ENCODE results near the gene VAC14.
A peak's percentile ranks its signal among the peaks of the same experiment; 100 is the strongest.

The VAC14 gene

DNA sequence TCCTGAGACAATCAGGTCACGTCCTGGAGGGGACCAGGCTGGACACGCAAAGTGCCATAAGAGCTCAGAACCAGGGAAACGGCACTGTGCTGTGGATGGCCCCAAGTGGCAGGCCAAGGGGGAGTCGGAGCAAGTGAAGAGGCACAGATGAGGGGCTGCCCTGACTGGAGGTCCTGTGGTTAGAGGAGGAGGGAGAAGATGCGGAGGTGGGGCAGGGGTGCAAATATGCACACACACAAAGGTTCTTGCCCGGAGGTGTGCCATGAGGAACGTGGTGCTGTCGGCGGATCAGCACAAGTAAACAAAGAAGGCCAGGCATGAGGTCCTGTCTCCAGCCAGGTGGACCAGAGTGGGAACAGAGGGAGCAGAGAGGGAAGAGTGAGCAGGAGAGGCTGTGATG lies 23.5 kb downstream of the VAC14 start:
- no peak overlapping the region for H3K4me3 ChIP-seq (replicated peaks; ENCODE audit: low read depth, low read length)

DNA sequence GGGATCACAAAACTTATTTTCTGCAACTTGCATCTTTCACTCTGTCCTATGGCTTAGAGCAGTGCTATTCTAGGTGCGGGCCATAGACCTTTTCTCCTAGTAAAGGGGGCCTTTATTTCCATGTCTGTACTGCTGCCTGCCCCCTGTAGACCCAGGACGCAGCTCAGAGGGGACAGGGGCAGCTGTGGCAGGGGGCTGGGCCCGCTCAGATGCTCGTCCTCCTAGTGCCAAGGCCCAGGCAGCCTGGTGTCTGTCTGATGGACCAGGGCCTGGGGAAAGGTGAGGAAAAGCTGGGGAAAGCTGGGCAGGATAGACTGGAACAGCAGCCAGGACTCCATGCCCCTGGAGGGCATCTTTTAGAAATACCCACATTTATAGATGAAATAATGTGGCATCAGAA lies 25.6 kb downstream of the VAC14 start:
- no peak for TF ChIP-seq CTCF (IDR thresholded peaks at IDR 0.05; ENCODE audit: low read length, missing control alignments)
- no peak for DNase-seq (ENCODE audit: low read depth)
- H3K4me3 ChIP-seq (replicated peaks; ENCODE audit: low read depth, low read length) = no peak overlapping the region

More for the DNA sequence above, 23.5 kb downstream of the VAC14 start:
- DNase-seq (ENCODE audit: low read depth) = no peak
- no peak for TF ChIP-seq CTCF (IDR thresholded peaks at IDR 0.05; ENCODE audit: low read length, missing control alignments)

DNA sequence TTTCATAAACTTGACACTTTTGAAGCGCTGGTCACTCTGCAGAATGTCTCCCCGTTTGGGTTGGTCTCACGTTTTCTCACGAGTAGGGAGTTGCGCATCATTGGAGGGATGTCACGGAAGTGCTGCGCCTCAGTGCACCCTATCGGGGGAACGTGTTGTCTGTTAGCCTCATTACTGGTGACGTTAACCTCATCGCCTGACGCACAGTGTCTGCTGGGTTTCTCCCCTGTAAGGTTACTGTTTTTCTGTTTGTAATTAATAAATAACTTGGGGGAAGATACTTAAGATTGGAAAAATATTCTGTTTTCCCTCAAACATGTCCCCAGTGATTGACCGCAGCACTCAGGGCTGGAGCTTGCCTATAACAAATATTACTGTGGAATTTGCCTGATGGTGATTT lies 26.7 kb downstream of the VAC14 start:
- H3K4me3 ChIP-seq (replicated peaks; ENCODE audit: low read depth, low read length) = no peak overlapping the region
- DNase-seq (ENCODE audit: low read depth) = no peak
- TF ChIP-seq CTCF (IDR thresholded peaks at IDR 0.05; ENCODE audit: low read length, missing control alignments) = no peak

- no peak overlapping the region for H3K4me3 ChIP-seq (replicated peaks; ENCODE audit: low read depth, low read length)
- peak; percentile 48 for DNase-seq (ENCODE audit: low read depth)
- no peak for TF ChIP-seq CTCF (IDR thresholded peaks at IDR 0.05; ENCODE audit: low read length, missing control alignments)
Observed at GRCh38 chr16:70772493-70772892, 28.5 kb downstream of the VAC14 start.

- no peak overlapping the region for H3K4me3 ChIP-seq (replicated peaks; ENCODE audit: low read depth, low read length)
- TF ChIP-seq CTCF (IDR thresholded peaks at IDR 0.05; ENCODE audit: low read length, missing control alignments) = peak; percentile 95
- DNase-seq (ENCODE audit: low read depth) = peak; percentile 62
Observed at GRCh38 chr16:70770626-70771552, 30.1 kb downstream of the VAC14 start.

DNA sequence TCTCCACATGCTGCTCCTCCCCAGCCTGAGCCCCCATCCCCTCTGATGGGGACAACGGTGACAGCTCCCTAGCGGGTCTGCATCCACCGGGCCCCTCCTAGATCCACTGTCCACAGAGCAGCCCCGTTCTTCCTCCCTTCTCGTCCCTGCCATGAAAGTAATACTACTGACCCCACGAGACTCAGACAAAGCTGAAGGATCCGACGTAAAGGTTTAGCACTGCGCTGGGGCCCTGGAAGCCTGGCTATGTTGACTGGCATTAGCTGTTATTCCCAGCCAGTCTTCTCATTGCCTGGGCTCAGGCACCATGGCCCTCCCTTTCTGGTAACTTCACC lies 30.7 kb downstream of the VAC14 start:
- no peak for DNase-seq (ENCODE audit: low read depth)
- no peak for TF ChIP-seq CTCF (IDR thresholded peaks at IDR 0.05; ENCODE audit: low read length, missing control alignments)
- H3K4me3 ChIP-seq (replicated peaks; ENCODE audit: low read depth, low read length) = no peak overlapping the region

GRCh38 chr16:70769761-70770160 lies 31.2 kb downstream of the VAC14 start:
- no peak overlapping the region for H3K4me3 ChIP-seq (replicated peaks; ENCODE audit: low read depth, low read length)
- no peak for DNase-seq (ENCODE audit: low read depth)
- TF ChIP-seq CTCF (IDR thresholded peaks at IDR 0.05; ENCODE audit: low read length, missing control alignments) = no peak

All from fibroblast of pulmonary artery (primary cell).